HG03159 (cell line): Measurements from ENCODE around the gene SMC1B.
"Not testable (repeated sequence)": the region's sequence is repeated elsewhere in the genome, so short reads cannot be mapped to it uniquely, and the experiment has no call there.

Experiments used
- ATAC-seq: cut with Tn5 transposase; IDR thresholded peaks from one replicate; pipeline ENCODE4 v1.9.1; 2021; ENCODE audit warnings: mild to moderate bottlenecking, moderate library complexity; ENCODE audit not compliant: unreplicated experiment

SMC1B gene

GRCh38 chr22:45351956-45352355 is 61.4 kb downstream of the SMC1B start:
- no peak for ATAC-seq

GRCh38 chr22:45349916-45350315 is 63.5 kb downstream of the SMC1B start:
- no peak for ATAC-seq

GRCh38 chr22:45344334-45344733 is 69.1 kb downstream of the SMC1B start:
- ATAC-seq = no peak

GRCh38 chr22:45343143-45343542 is 70.3 kb downstream of the SMC1B start:
- ATAC-seq = no peak

- no peak for ATAC-seq
These were observed 71.9 kb downstream of the SMC1B start for GRCh38 chr22:45341498-45341897.

- ATAC-seq = no peak
These were observed 73.1 kb downstream of the SMC1B start for GRCh38 chr22:45340323-45340722.

- ATAC-seq = no peak
These were observed 74.6 kb downstream of the SMC1B start for GRCh38 chr22:45338795-45339194.

- ATAC-seq = no peak
These were observed 75.9 kb downstream of the SMC1B start for GRCh38 chr22:45337536-45337935.

GRCh38 chr22:45336971-45337431 is 76.4 kb downstream of the SMC1B start:
- ATAC-seq = no peak

- ATAC-seq = no peak
These were observed 77.4 kb downstream of the SMC1B start for GRCh38 chr22:45335854-45336522.

GRCh38 chr22:45335021-45335818 is 78.2 kb downstream of the SMC1B start:
- no peak for ATAC-seq

GRCh38 chr22:45334528-45334927 is 78.9 kb downstream of the SMC1B start:
- no peak for ATAC-seq

- no peak for ATAC-seq
These were observed 79.3 kb downstream of the SMC1B start for GRCh38 chr22:45334068-45334467.

- no peak for ATAC-seq
These were observed 81.4 kb downstream of the SMC1B start for GRCh38 chr22:45332001-45332400.

- no peak for ATAC-seq
These were observed 81.9 kb downstream of the SMC1B start for GRCh38 chr22:45331486-45331885.

- no peak for ATAC-seq
These were observed 82.9 kb downstream of the SMC1B start for GRCh38 chr22:45330548-45330947.

GRCh38 chr22:45329530-45329936 is 83.9 kb downstream of the SMC1B start:
- ATAC-seq = no peak

- no peak for ATAC-seq
These were observed 84.4 kb downstream of the SMC1B start for GRCh38 chr22:45328822-45329529.

- ATAC-seq = not testable (repeated sequence)
These were observed 85.1 kb downstream of the SMC1B start for GRCh38 chr22:45328261-45328660.

- ATAC-seq = no peak
These were observed 89.1 kb downstream of the SMC1B start for GRCh38 chr22:45324311-45324711.

- no peak for ATAC-seq
These were observed 89.7 kb downstream of the SMC1B start for GRCh38 chr22:45323695-45324094.
